Choroid plexus epithelial cell (primary cell): ENCODE data around the gene NR2F1.

Experiments
- DNase-seq: peaks from one replicate; pipeline ENCODE4 v3.0.0-alpha.2; 2010; ENCODE audit warnings: low read depth
- H3K4me3 ChIP-seq: 2 replicates; pipeline ENCODE4 v1.5.1; 2011; ENCODE audit warnings: low read depth, mild to moderate bottlenecking, control low read depth, low read length, moderate library complexity
- CTCF ChIP-seq: conservative IDR thresholded peaks from 2 replicates; pipeline ENCODE4 v1.5.1; 2011; ENCODE audit warnings: low read depth, mild to moderate bottlenecking, control low read depth, inconsistent platforms, low read length, moderate library complexity

NR2F1 gene

GRCh38 chr5:93594591-93595419 lies 11.8 kb downstream of the NR2F1 start:
- peak overlapping the region; percentile 39 for H3K4me3 ChIP-seq
- TF ChIP-seq CTCF: peak; percentile 40
- peak; percentile 91 for DNase-seq

- TF ChIP-seq CTCF: no peak
- DNase-seq: peak; percentile 91
- H3K4me3 ChIP-seq: peak overlapping the region; percentile 39
Observed at GRCh38 chr5:93595420-93596147, 12.6 kb downstream of the NR2F1 start.

GRCh38 chr5:93596310-93596675 lies 13.3 kb downstream of the NR2F1 start:
- DNase-seq: peak; percentile 34
- no peak for TF ChIP-seq CTCF
- no peak overlapping the region for H3K4me3 ChIP-seq

GRCh38 chr5:93596676-93597490 lies 13.9 kb downstream of the NR2F1 start:
- H3K4me3 ChIP-seq: no peak overlapping the region
- peak; percentile 52 for DNase-seq

GRCh38 chr5:93598091-93599000 lies 15.3 kb downstream of the NR2F1 start:
- no peak for TF ChIP-seq CTCF
- peak; percentile 70 for DNase-seq
- H3K4me3 ChIP-seq: peak overlapping the region; percentile 38

More at GRCh38 chr5:93596676-93597490, 13.9 kb downstream of the NR2F1 start:
- TF ChIP-seq CTCF: peak; percentile 35

- TF ChIP-seq CTCF: no peak
- no peak for DNase-seq
- H3K4me3 ChIP-seq: peak overlapping the region; percentile 36
Observed at GRCh38 chr5:93599001-93599379, 16.0 kb downstream of the NR2F1 start.
